Ectodermal cell (in vitro differentiated cells): ENCODE data around the gene TFCP2L1.

ENCODE experiments used
- H3K27ac ChIP-seq: 2 replicates; pipeline ENCODE4 v1.7.0; 2013; ENCODE audit warnings: mild to moderate bottlenecking, low read depth, low read length; ENCODE audit not compliant: insufficient read depth, poor library complexity, severe bottlenecking
- H3K27me3 ChIP-seq: 2 replicates; pipeline ENCODE4 v1.7.0; 2013; ENCODE audit warnings: mild to moderate bottlenecking, low read length; ENCODE audit not compliant: insufficient read depth, control insufficient read depth, poor library complexity, severe bottlenecking
- H3K36me3 ChIP-seq: one replicate; pipeline ENCODE4 v1.7.0; 2013; ENCODE audit warnings: low read length; ENCODE audit not compliant: control insufficient read depth, insufficient read depth
- H3K4me1 ChIP-seq: one replicate; pipeline ENCODE4 v1.7.0; 2013; ENCODE audit warnings: low read length; ENCODE audit not compliant: control insufficient read depth, insufficient read depth
- H3K4me3 ChIP-seq: 2 replicates; pipeline ENCODE4 v1.7.0; 2013; ENCODE audit warnings: low read depth, low read length, control low read depth; ENCODE audit not compliant: insufficient read depth
- H3K9me3 ChIP-seq: 2 replicates; pipeline ENCODE4 v1.7.0; 2013; ENCODE audit warnings: mild to moderate bottlenecking, low read length, moderate library complexity; ENCODE audit not compliant: control insufficient read depth
- WGBS, 2 experiments: methylation state at CpG; one replicate each; pipeline ENCODE4 v1.1.7; 2013; ENCODE audit warnings: missing lambda C conversion rate in 2 of 2; 5-methylcytosine and 5-hydroxymethylcytosine counted together

Gene TFCP2L1

GRCh38 chr2:121253674-121254240 is 31.2 kb downstream of the TFCP2L1 start:
- no peaks in the 10 kb centered on the region for H3K27me3 ChIP-seq
- no peaks in the 10 kb centered on the region for H3K36me3 ChIP-seq
- no peaks in the 10 kb centered on the region for H3K4me1 ChIP-seq
- no peaks in the 10 kb centered on the region for H3K9me3 ChIP-seq
- 94 to 95% methylated on average over 13 of the region's 13 CpGs for WGBS, 2 experiments
- H3K27ac ChIP-seq: no peak overlapping the region
- no peak overlapping the region for H3K4me3 ChIP-seq

DNA sequence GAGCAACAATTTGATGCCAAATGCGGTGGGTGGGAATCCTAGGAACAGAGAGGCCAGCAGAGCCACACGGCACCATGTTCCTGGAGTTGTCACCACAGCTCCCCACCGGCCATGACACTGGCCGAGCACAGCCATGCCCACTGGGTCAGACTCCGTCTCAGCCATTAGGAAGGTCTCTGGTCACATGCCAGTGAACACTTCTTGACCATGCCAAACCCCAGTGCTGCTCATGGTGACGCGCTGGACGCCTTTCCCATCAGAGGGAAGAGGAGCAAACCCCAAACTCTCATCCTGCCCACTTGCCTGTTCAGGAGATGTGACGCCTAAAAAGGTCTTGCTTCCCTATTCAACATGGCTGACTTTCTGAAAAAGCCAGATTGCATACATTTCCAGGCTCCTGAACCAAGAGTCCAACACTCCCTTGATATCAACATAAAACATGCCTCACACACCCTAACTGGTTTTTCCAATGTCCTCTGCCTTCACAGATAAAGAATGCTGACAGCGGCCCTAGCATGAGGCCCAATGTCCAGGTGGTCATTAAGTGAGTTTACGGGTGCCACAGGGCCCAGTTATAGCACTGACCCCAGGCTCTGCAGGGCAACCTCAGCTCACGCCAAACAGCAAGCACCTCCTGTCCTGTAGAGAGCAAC is 31.9 kb downstream of the TFCP2L1 start:
- no peaks in the 10 kb centered on the region for H3K9me3 ChIP-seq
- WGBS, 2 experiments: 95 to 97% methylated on average over 12 of the region's 12 CpGs
- H3K4me1 ChIP-seq: no peaks in the 10 kb centered on the region
- no peak overlapping the region for H3K4me3 ChIP-seq
- H3K36me3 ChIP-seq: no peaks in the 10 kb centered on the region
- no peak overlapping the region for H3K27ac ChIP-seq
- no peaks in the 10 kb centered on the region for H3K27me3 ChIP-seq

DNA sequence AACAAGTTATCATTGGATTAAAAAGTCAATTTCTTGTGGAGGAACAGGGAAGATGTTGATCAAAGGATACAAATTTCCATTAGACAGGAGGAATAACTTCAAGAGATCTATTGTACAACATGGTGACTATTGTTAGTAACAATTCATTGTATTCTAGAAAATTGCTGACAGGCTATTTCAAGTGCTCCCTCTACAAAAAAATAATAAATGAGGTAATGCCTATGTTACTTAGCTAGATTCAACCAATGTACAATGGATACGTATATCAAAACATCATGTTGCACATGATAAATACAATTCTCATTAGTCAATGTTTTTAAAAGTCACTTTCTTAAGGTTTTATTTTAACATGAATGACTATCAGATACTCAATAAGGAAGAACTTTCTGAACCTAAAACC is 33.5 kb downstream of the TFCP2L1 start:
- WGBS, 2 experiments: 100% methylated on average over 1 of the region's 1 CpG; no CpG with 5 or more reads in 1 of the 2 experiments
- Histone ChIP-seq H3K36me3 (no peaks in the 10 kb centered on the region), H3K27me3 (no peaks in the 10 kb centered on the region), H3K4me3 (no peak overlapping the region), H3K27ac (no peak overlapping the region), H3K4me1 (no peaks in the 10 kb centered on the region), H3K9me3 (no peaks in the 10 kb centered on the region)

DNA sequence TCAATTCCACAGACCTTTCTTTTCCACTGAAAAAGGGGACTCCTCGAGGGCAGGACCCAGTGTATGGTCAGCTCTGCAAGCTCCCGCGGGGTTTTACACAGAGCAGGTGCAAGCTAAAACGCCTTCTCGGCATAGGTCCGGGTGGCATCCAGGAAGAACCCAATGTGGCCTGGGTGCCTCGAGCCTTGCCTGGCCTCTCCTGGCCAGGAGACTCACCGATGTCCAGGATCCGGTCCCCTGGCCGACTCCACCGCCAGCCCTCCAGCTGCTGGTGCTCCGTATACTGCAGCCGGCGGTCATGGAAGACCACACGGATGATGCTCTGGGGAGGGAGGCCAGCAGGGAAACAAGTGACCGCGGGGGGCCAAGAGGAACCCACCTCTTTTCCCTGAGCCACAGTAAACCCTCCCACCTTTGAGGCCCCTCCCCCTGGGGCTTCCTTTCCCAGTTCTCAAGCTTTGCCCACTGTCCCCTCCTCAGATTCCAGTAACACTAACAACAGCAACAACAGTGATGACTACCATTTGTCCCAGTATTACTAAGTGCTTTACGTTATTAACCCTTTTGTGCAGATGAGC is 36.1 kb downstream of the TFCP2L1 start:
- no peak overlapping the region for H3K4me3 ChIP-seq
- WGBS, 2 experiments: 90 to 92% methylated on average over 18 of the region's 18 CpGs
- no peaks in the 10 kb centered on the region for H3K9me3 ChIP-seq
- H3K4me1 ChIP-seq: no peaks in the 10 kb centered on the region
- no peaks in the 10 kb centered on the region for H3K27me3 ChIP-seq
- no peaks in the 10 kb centered on the region for H3K36me3 ChIP-seq
- no peak overlapping the region for H3K27ac ChIP-seq

- Histone ChIP-seq H3K27ac (no peak overlapping the region), H3K27me3 (no peaks in the 10 kb centered on the region), H3K36me3 (no peaks in the 10 kb centered on the region), H3K9me3 (no peaks in the 10 kb centered on the region), H3K4me3 (no peak overlapping the region), H3K4me1 (no peaks in the 10 kb centered on the region)
- 89 to 92% methylated on average over 5 of the region's 5 CpGs for WGBS, 2 experiments
Measured at GRCh38 chr2:121247971-121248370, 37.0 kb downstream of the TFCP2L1 start.

GRCh38 chr2:121247534-121247933 is 37.5 kb downstream of the TFCP2L1 start:
- WGBS, 2 experiments: 84 to 96% methylated on average over 4 of the region's 4 CpGs
- Histone ChIP-seq H3K4me1 (no peaks in the 10 kb centered on the region), H3K27ac (no peak overlapping the region), H3K9me3 (no peaks in the 10 kb centered on the region), H3K36me3 (no peaks in the 10 kb centered on the region), H3K27me3 (no peaks in the 10 kb centered on the region), H3K4me3 (no peak overlapping the region)

GRCh38 chr2:121246704-121247255 is 38.2 kb downstream of the TFCP2L1 start:
- no peaks in the 10 kb centered on the region for H3K27me3 ChIP-seq
- H3K4me1 ChIP-seq: no peaks in the 10 kb centered on the region
- WGBS, 2 experiments: 91 to 92% methylated on average over 15 of the region's 15 CpGs
- no peak overlapping the region for H3K4me3 ChIP-seq
- H3K36me3 ChIP-seq: no peaks in the 10 kb centered on the region
- H3K27ac ChIP-seq: no peak overlapping the region
- no peaks in the 10 kb centered on the region for H3K9me3 ChIP-seq

DNA sequence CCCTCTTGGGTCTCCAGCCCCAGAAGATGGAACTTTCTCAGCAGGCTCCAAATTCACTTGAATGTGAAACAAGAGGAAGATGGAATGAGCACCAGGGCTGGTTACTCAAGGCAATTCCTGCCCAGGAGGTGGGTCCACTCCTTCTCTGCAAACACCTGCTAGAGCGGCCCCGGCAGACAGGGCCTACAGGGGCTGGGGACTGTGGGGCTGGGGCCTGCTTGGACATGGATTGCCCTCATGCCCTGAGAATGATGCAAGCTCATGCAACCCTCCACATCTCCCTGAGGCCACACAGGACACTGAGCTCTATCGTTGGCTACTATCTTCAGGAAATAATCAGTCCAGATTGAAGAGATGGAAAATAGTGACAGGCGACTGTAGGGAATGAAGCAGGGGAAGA is 39.1 kb downstream of the TFCP2L1 start:
- H3K36me3 ChIP-seq: no peaks in the 10 kb centered on the region
- no peak overlapping the region for H3K27ac ChIP-seq
- 93 to 99% methylated on average over 4 of the region's 4 CpGs for WGBS, 2 experiments
- H3K27me3 ChIP-seq: no peaks in the 10 kb centered on the region
- H3K9me3 ChIP-seq: no peaks in the 10 kb centered on the region
- H3K4me3 ChIP-seq: no peak overlapping the region
- no peaks in the 10 kb centered on the region for H3K4me1 ChIP-seq

- Histone ChIP-seq H3K9me3 (no peaks in the 10 kb centered on the region), H3K27ac (no peak overlapping the region), H3K4me3 (no peak overlapping the region), H3K36me3 (no peaks in the 10 kb centered on the region), H3K4me1 (no peaks in the 10 kb centered on the region), H3K27me3 (no peaks in the 10 kb centered on the region)
- WGBS, 2 experiments: 92 to 93% methylated on average over 13 of the region's 13 CpGs
Measured at GRCh38 chr2:121245120-121245820, 39.7 kb downstream of the TFCP2L1 start.

- Histone ChIP-seq H3K27ac (no peak overlapping the region), H3K27me3 (no peaks in the 10 kb centered on the region), H3K4me1 (no peaks in the 10 kb centered on the region), H3K4me3 (no peak overlapping the region), H3K9me3 (no peaks in the 10 kb centered on the region), H3K36me3 (no peaks in the 10 kb centered on the region)
- whole genome bisulfite sequencing, 2 experiments: 92 to 93% methylated on average over 11 of the region's 11 CpGs
Measured at GRCh38 chr2:121244616-121245015, 40.4 kb downstream of the TFCP2L1 start.
